GM21825 (cell line): ENCODE data around the gene ACTR6.

Experiments used
- ATAC-seq: cut with Tn5 transposase; IDR thresholded peaks from one replicate; pipeline ENCODE4 v1.9.1; 2021; ENCODE audit warnings: mild to moderate bottlenecking, moderate library complexity; ENCODE audit not compliant: unreplicated experiment

Gene ACTR6

GRCh38 chr12:100265732-100266584, 65.3 kb downstream of the ACTR6 start:
- ATAC-seq, result peak; percentile 6

GRCh38 chr12:100266585-100266834, 65.9 kb downstream of the ACTR6 start:
- ATAC-seq, result peak; percentile 85

- ATAC-seq, result peak; percentile 92
These were observed 66.4 kb downstream of the ACTR6 start, which contains the start of the genes DEPDC4 and SCYL2 for GRCh38 chr12:100266835-100267602. TSS of gene DEPDC4 (minus strand) at chr12:100267079. CDS start at chr12:100267076, 3 bp downstream. TSS of gene SCYL2 (plus strand) at chr12:100267177. CDS start at chr12:100282971, 15,794 bp downstream.

- peak; percentile 10 for ATAC-seq
These were observed 67.1 kb downstream of the ACTR6 start for GRCh38 chr12:100267603-100268281.

- ATAC-seq, result no peak
These were observed 68.4 kb downstream of the ACTR6 start for GRCh38 chr12:100268835-100269564.

- ATAC-seq, result no peak
These were observed 73.2 kb downstream of the ACTR6 start for GRCh38 chr12:100273782-100274181.
